ENCODE data around the gene NRL. TPM values are rescaled to one million over a fixed set of nuclear protein-coding genes. Genes with fewer than 3 reads are reported as not detected.
A peak's percentile ranks its signal among the peaks of the same experiment; 100 is the strongest.

The NRL gene
- total and polyA plus RNA-seq, 4 donors: 1.5 to 3.2 (median 2.8) TPM

DNA sequence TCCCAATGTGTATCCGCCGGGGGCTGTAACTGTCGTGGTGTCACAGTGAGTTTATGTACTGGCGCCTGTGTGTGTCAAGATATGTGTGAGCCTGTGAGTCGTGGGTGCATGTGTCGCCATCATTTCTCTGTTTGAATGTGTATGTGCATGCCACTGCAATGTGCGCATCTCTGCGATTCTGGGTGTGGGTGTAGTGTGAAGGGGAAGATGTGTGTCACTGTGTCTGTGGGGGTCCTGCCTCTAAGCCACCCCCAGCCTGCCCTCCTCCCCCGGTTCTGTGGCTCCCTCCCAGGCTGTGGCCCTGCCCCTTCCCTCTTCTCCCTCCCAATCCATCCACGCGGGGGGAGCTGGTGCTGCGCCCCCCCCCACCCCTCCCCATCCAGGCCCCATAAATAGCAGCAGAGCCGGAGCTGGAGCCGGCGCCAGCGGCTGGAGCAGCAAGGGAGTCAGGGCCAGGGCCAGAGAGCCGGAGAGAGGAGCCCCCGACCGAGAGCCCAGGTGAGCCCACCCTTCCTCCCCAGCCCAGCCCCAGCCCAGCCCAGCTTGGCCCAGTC is 43.5 kb downstream of the NRL start, which contains the start of gene CPNE6:
TSS of gene CPNE6 (plus strand) at position 419 of the 554 bp plus-strand sequence. CDS start 1,375 bp downstream, outside the sequence.
- Histone ChIP-seq H3K4me3 (ENCODE audit: low read depth in 1 of 3, low read length in 3 of 3) (no peak within 1 kb of the TSS), H3K27me3 (ENCODE audit: control insufficient read depth in 4 of 4, insufficient read depth in 4 of 4, low read length in 3 of 4) (no peaks in the 10 kb centered on the region), H3K27ac (ENCODE audit: low read depth in 1 of 2, low read length in 2 of 2) (peak within 1 kb of the TSS in 1 of 2 donors; percentile 24), H3K9me3 (ENCODE audit: control insufficient read depth in 4 of 4, low read length in 3 of 4) (no peaks in the 10 kb centered on the region), H3K9ac (ENCODE audit: low read depth in 1 of 2, low read length in 2 of 2) (no peak within 1 kb of the TSS), H3K36me3 (ENCODE audit: control insufficient read depth in 4 of 4, insufficient read depth in 3 of 4, low read depth in 1 of 4, low read length in 3 of 4) (no peaks in the 10 kb centered on the region), H3K4me1 (ENCODE audit: control insufficient read depth in 4 of 4, insufficient read depth in 4 of 4, low read length in 3 of 4) (peaks cover 37 to 67% (median 61%) of the 10 kb centered on the region in 4 donors)
- DNase-seq (ENCODE audit: low spot score): no peak
- TF ChIP-seq FOXA1 (IDR thresholded peaks at IDR 0.05): no peak
- TF ChIP-seq, protein P1, sequence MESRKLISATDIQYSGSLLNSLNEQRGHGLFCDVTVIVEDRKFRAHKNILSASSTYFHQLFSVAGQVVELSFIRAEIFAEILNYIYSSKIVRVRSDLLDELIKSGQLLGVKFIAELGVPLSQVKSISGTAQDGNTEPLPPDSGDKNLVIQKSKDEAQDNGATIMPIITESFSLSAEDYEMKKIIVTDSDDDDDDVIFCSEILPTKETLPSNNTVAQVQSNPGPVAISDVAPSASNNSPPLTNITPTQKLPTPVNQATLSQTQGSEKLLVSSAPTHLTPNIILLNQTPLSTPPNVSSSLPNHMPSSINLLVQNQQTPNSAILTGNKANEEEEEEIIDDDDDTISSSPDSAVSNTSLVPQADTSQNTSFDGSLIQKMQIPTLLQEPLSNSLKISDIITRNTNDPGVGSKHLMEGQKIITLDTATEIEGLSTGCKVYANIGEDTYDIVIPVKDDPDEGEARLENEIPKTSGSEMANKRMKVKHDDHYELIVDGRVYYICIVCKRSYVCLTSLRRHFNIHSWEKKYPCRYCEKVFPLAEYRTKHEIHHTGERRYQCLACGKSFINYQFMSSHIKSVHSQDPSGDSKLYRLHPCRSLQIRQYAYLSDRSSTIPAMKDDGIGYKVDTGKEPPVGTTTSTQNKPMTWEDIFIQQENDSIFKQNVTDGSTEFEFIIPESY (IDR thresholded peaks at IDR 0.05): no peak
- TF ChIP-seq, protein P2, sequence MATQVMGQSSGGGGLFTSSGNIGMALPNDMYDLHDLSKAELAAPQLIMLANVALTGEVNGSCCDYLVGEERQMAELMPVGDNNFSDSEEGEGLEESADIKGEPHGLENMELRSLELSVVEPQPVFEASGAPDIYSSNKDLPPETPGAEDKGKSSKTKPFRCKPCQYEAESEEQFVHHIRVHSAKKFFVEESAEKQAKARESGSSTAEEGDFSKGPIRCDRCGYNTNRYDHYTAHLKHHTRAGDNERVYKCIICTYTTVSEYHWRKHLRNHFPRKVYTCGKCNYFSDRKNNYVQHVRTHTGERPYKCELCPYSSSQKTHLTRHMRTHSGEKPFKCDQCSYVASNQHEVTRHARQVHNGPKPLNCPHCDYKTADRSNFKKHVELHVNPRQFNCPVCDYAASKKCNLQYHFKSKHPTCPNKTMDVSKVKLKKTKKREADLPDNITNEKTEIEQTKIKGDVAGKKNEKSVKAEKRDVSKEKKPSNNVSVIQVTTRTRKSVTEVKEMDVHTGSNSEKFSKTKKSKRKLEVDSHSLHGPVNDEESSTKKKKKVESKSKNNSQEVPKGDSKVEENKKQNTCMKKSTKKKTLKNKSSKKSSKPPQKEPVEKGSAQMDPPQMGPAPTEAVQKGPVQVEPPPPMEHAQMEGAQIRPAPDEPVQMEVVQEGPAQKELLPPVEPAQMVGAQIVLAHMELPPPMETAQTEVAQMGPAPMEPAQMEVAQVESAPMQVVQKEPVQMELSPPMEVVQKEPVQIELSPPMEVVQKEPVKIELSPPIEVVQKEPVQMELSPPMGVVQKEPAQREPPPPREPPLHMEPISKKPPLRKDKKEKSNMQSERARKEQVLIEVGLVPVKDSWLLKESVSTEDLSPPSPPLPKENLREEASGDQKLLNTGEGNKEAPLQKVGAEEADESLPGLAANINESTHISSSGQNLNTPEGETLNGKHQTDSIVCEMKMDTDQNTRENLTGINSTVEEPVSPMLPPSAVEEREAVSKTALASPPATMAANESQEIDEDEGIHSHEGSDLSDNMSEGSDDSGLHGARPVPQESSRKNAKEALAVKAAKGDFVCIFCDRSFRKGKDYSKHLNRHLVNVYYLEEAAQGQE (IDR thresholded peaks at IDR 0.05): no peak
- TF ChIP-seq, protein P3, sequence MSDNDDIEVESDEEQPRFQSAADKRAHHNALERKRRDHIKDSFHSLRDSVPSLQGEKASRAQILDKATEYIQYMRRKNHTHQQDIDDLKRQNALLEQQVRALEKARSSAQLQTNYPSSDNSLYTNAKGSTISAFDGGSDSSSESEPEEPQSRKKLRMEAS (IDR thresholded peaks at IDR 0.05): no peak
- TF ChIP-seq, protein P4, sequence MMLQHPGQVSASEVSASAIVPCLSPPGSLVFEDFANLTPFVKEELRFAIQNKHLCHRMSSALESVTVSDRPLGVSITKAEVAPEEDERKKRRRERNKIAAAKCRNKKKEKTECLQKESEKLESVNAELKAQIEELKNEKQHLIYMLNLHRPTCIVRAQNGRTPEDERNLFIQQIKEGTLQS (IDR thresholded peaks at IDR 0.05): no peak
- no peak for TF ChIP-seq HNF4A (conservative IDR thresholded peaks at IDR 0.05)
- no peak for TF ChIP-seq FOXA2 (IDR thresholded peaks at IDR 0.05)
- TF ChIP-seq RAD21 (IDR thresholded peaks at IDR 0.05): no peak
- no peak for TF ChIP-seq TAF1 (conservative IDR thresholded peaks at IDR 0.05)
- TF ChIP-seq, protein P5, sequence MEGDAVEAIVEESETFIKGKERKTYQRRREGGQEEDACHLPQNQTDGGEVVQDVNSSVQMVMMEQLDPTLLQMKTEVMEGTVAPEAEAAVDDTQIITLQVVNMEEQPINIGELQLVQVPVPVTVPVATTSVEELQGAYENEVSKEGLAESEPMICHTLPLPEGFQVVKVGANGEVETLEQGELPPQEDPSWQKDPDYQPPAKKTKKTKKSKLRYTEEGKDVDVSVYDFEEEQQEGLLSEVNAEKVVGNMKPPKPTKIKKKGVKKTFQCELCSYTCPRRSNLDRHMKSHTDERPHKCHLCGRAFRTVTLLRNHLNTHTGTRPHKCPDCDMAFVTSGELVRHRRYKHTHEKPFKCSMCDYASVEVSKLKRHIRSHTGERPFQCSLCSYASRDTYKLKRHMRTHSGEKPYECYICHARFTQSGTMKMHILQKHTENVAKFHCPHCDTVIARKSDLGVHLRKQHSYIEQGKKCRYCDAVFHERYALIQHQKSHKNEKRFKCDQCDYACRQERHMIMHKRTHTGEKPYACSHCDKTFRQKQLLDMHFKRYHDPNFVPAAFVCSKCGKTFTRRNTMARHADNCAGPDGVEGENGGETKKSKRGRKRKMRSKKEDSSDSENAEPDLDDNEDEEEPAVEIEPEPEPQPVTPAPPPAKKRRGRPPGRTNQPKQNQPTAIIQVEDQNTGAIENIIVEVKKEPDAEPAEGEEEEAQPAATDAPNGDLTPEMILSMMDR (IDR thresholded peaks at IDR 0.05; ENCODE audit: low read depth, low read length, missing input control): no peak
- no peak for TF ChIP-seq YY1 (IDR thresholded peaks at IDR 0.05)
- TF ChIP-seq RXRA (IDR thresholded peaks at IDR 0.05): no peak
- TF ChIP-seq EGR1 (IDR thresholded peaks at IDR 0.05; ENCODE audit: low read depth in 2 of 2): no peak
- no peak for TF ChIP-seq HNF4G (IDR thresholded peaks at IDR 0.05)
- 83% methylated on average over 19 of the region's 19 CpGs for WGBS
